Urinary bladder (tissue), 4 donors: Measurements from ENCODE around the gene GPX8. TPM values are rescaled to one million over a fixed set of nuclear protein-coding genes. Genes with fewer than 3 reads are reported as not detected.

Source experiments
- DNase-seq: peaks from one replicate; pipeline ENCODE4 v3.0.0-alpha.2; 2015; ENCODE audit errors: extremely low spot score
- H3K27ac ChIP-seq: one replicate; pipeline ENCODE4 v1.5.1; 2013; ENCODE audit warnings: low read depth, mild to moderate bottlenecking, moderate library complexity
- H3K36me3 ChIP-seq: one replicate; pipeline ENCODE4 v1.6.1; 2013; ENCODE audit warnings: mild to moderate bottlenecking, moderate library complexity; ENCODE audit not compliant: insufficient read depth
- H3K4me1 ChIP-seq: one replicate; pipeline ENCODE4 v1.6.1; 2013; ENCODE audit warnings: mild to moderate bottlenecking, moderate library complexity; ENCODE audit not compliant: insufficient read depth
- H3K4me3 ChIP-seq: one replicate; pipeline ENCODE4 v1.5.1; 2013; ENCODE audit warnings: low read depth, low read length
- WGBS: extraction: QIAGEN DNeasy Blood & Tissue Kit; methylation state at CpG from one replicate; pipeline ENCODE4 v1.1.7; 2013; 5-methylcytosine and 5-hydroxymethylcytosine counted together
- polyA plus RNA-seq: library from polyadenylated mRNA; stranded (reverse); fragments of 200-250 nt; gene quantifications from one replicate; pipeline ENCODE4 v1.2.3, GENCODE V29; 2013
- small RNA-seq: library from RNA; depleted of rRNA; stranded (forward); fragments of <200 nt; gene quantifications from one replicate; pipeline ENCODE3, GENCODE V24; 2014
- total RNA-seq: library from RNA; depleted of rRNA; stranded (reverse); fragments of >200 nt; gene quantifications from one replicate; pipeline ENCODE4 v1.2.3, GENCODE V29; 2014
- donor health status: healthy with polysubstance abuse.
- donor health status: healthy.

The GPX8 gene
- total and polyA plus RNA-seq, 2 donors, result 20.5 to 120 TPM

- Histone ChIP-seq H3K27ac (no peak overlapping the region), H3K36me3 (no peaks in the 10 kb centered on the region), H3K4me1 (no peaks in the 10 kb centered on the region), H3K4me3 (no peak overlapping the region)
- no peak for DNase-seq
- 50% methylated on average over 4 of the region's 4 CpGs for WGBS
Observed at GRCh38 chr5:55187370-55187769, 27.4 kb downstream of the GPX8 start.

- WGBS, result 55% methylated on average over 6 of the region's 6 CpGs
- no peaks in the 10 kb centered on the region for H3K4me1 ChIP-seq
- no peak for DNase-seq
- H3K27ac ChIP-seq, result no peak overlapping the region
- no peak overlapping the region for H3K4me3 ChIP-seq
- no peaks in the 10 kb centered on the region for H3K36me3 ChIP-seq
Observed at GRCh38 chr5:55188656-55189540, 28.9 kb downstream of the GPX8 start.

- Histone ChIP-seq H3K4me1 (no peaks in the 10 kb centered on the region), H3K27ac (no peak overlapping the region), H3K4me3 (no peak overlapping the region), H3K36me3 (no peaks in the 10 kb centered on the region)
- 81% methylated on average over 2 of the region's 2 CpGs for WGBS
- no peak for DNase-seq
Observed at GRCh38 chr5:55191165-55191564, 31.2 kb downstream of the GPX8 start.

GRCh38 chr5:55205001-55205400, 45.0 kb downstream of the GPX8 start:
- Histone ChIP-seq H3K27ac (no peak overlapping the region), H3K36me3 (no peaks in the 10 kb centered on the region), H3K4me1 (no peaks in the 10 kb centered on the region), H3K4me3 (no peak overlapping the region)
- no peak for DNase-seq
- WGBS, result 75% methylated on average over 2 of the region's 2 CpGs

GRCh38 chr5:55211184-55211874, 51.4 kb downstream of the GPX8 start:
- Histone ChIP-seq H3K36me3 (no peaks in the 10 kb centered on the region), H3K4me3 (no peak overlapping the region), H3K27ac (no peak overlapping the region), H3K4me1 (no peaks in the 10 kb centered on the region)
- DNase-seq, result no peak
- WGBS, result 67% methylated on average over 2 of the region's 2 CpGs

Small RNA genes lying within 50 kb of the gene (small RNA-seq; reads per million reads assigned to genes)
- gene MIR449A, result 0.71 reads per million, percentile 63 among the genes with 10 or more reads in this experiment
- not detected for gene MIR449B
- 1.4 reads per million, percentile 82 among the genes with 10 or more reads in this experiment for gene MIR449C

Other genes with a start within 250 kb of the GPX8 start
- gene ESM1, start 174.6 kb upstream of the GPX8 start, total RNA-seq, result 1.8 TPM
- 0.19 TPM for gene ESM1, start 174.6 kb upstream of the GPX8 start, polyA plus RNA-seq
- 0.16 TPM for gene GZMK, start 135.9 kb upstream of the GPX8 start, total RNA-seq
- 0.75 TPM for gene GZMK, start 135.9 kb upstream of the GPX8 start, polyA plus RNA-seq
- gene GZMA, start 57.5 kb upstream of the GPX8 start, total RNA-seq, result 1.4 TPM
- 1.7 TPM for gene GZMA, start 57.5 kb upstream of the GPX8 start, polyA plus RNA-seq
- gene CDC20B, start 13.0 kb downstream of the GPX8 start, total RNA-seq, result not detected
- gene CDC20B, start 13.0 kb downstream of the GPX8 start, polyA plus RNA-seq, result not detected
- gene MCIDAS, start 67.1 kb downstream of the GPX8 start, total RNA-seq, result 0.32 TPM
- gene MCIDAS, start 67.1 kb downstream of the GPX8 start, polyA plus RNA-seq, result 0.23 TPM
- gene CCNO, start 73.4 kb downstream of the GPX8 start, total RNA-seq, result 1.6 TPM
- 2.8 TPM for gene CCNO, start 73.4 kb downstream of the GPX8 start, polyA plus RNA-seq
- gene DHX29, start 147.5 kb downstream of the GPX8 start, total RNA-seq, result 44.4 TPM
- gene DHX29, start 147.5 kb downstream of the GPX8 start, polyA plus RNA-seq, result 17.1 TPM
- gene MTREX, start 147.8 kb downstream of the GPX8 start, total RNA-seq, result 153 TPM
- 27.5 TPM for gene MTREX, start 147.8 kb downstream of the GPX8 start, polyA plus RNA-seq